Measurements from ENCODE around the gene UVSSA. TPM values are rescaled to one million over a fixed set of nuclear protein-coding genes. Genes with fewer than 3 reads are reported as not detected.

The UVSSA gene, protein sequence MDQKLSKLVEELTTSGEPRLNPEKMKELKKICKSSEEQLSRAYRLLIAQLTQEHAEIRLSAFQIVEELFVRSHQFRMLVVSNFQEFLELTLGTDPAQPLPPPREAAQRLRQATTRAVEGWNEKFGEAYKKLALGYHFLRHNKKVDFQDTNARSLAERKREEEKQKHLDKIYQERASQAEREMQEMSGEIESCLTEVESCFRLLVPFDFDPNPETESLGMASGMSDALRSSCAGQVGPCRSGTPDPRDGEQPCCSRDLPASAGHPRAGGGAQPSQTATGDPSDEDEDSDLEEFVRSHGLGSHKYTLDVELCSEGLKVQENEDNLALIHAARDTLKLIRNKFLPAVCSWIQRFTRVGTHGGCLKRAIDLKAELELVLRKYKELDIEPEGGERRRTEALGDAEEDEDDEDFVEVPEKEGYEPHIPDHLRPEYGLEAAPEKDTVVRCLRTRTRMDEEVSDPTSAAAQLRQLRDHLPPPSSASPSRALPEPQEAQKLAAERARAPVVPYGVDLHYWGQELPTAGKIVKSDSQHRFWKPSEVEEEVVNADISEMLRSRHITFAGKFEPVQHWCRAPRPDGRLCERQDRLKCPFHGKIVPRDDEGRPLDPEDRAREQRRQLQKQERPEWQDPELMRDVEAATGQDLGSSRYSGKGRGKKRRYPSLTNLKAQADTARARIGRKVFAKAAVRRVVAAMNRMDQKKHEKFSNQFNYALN
- total RNA-seq (2014; rRNA removed; shearing (Covaris generic)) = 6.0 and 7.3 TPM in 2 replicates
- 9.8 and 10.1 TPM in 2 replicates for polyA plus RNA-seq (2015; cell fraction: cytosol; rRNA removed)
- 70.6 and 75.2 TPM in 2 replicates for polyA plus RNA-seq (2015; cell fraction: nucleus; rRNA removed)

DNA sequence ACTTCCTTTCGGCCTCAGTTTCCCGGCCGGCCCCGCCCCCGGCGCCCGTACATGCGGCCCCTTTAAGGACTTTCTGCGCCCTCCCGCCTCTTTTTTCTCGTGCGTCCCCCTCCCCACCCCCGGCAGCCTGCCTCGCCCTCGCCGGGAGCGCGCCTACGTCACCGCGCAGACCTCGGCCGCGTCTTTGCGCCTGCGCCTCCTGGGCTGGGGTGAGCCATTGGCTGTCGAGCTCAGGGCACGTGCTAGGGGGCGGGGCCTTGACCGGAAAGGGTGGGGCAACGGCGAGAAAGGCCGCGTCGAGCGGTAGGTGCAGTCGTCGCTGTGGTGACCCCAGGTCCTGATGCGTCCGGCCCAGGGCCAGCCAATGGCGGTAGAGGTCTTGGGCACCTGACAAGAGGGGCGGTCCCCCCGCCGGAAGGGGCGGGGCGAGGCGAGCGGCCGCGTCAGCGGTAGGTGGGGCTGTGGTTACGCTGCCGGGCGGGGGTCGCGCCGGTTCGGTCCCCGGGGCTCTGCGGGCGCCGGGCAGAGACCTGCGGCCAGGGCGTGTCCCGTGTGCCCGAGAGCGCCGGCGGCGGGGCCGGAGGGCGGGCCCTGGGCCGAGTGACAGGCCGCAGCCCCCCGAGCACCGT, at the start of gene UVSSA:
TSS of gene UVSSA (plus strand) at position 428 of the 629 bp plus-strand sequence. CDS start 884 bp downstream, outside the sequence.
- peak; percentile 99 for DNase-seq (ENCODE audit: low read depth, low spot score)
- in situ Hi-C loops (cut with HindIII; ENCODE audit: low pct_unique_long_range_greater_than_20kb, low sequenced_read_pairs) = no loop called here

DNA sequence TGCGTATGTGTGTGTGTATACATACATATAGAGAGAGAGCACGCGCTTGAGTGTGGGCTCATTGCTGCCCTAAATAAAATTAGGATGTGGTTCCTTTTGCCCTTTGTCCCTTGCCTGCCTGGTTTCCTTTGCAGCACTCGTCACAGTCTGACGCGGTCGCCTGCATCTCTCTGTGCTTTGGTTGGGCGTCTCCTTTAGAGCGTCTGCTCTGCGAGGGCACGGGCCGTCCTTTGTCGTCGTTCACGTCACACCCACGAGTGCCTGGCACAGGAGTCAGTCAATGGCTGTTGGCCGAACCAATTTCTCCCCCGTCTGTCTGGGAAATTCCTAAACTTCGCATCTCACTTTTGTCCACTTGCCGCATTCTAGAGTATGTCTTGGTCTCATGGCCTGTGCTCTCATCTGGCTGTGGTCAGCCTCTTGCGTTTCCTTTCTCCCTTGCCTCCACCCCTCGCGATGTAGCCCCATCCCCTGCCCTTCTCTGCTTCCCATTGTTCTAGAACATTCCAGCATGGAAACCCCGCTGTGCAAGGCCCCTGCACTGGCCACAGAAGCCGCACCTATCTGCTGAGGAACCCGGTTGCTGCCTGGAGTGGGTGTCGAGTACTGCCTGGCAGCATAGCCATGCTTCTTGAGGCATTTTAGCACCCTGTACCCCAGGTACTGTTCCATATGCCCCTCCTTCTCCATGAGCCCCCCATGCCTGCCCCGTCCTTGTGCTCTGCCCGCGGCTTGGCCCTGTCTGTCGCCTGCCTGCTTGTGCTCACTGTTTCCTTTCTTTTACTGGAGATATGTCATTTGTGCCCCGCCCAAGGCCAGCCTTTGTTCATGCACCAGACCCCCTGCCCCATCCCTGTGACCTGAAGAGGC, 49.3 kb upstream of the UVSSA start:
- no peak for DNase-seq (ENCODE audit: low read depth, low spot score)
- in situ Hi-C loops (cut with HindIII; ENCODE audit: low pct_unique_long_range_greater_than_20kb, low sequenced_read_pairs) = no loop called here

DNA sequence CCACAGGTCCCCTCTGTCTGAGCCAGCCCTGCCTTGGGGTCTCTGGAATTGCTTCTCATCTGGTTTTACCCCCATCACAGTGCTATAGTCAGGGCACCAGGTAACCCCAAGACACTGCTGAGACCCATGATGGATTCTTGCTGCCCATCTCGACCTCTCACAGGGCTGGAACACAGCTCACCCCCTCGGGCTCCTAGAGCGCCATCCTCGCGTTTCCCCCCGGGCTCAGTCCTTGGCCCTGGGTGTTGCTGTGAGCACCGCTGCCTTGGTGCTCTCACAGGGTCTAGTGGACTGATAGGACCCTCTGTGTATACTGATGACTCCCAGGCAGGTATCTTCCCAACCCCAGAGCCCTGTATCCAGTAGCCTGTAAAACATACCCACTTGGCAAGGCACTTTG, 48.5 kb upstream of the UVSSA start:
- in situ Hi-C loops (cut with HindIII; ENCODE audit: low pct_unique_long_range_greater_than_20kb, low sequenced_read_pairs) = no loop called here
- no peak for DNase-seq (ENCODE audit: low read depth, low spot score)

DNA sequence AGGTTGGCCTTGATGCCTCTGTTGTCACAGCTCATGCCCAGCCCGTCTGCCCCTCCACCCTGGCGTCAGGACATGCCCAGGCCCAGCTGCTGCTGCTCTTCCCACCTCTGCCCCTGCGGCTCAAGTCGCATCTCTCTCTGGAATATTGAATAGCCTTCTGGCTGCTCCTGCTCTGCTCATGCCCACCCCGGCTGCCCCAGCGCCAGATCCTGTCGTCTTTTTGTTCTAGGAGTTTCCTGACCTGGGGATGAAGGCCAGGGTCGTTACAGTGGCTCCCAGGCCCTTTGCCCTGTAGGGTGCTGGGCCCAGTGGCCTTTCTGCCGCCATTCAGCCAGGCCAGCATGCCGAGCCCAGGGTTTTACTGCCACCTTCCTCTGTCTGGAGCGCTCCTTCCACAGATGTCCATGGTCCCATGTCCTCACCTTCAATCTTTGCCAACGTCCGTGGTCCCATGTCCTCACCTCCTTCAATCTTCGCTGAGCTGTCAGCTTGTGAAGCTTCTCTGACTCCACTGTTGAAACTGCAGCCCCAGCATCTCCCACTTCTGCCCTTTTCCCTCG, 47.6 kb upstream of the UVSSA start:
- no peak for DNase-seq (ENCODE audit: low read depth, low spot score)
- in situ Hi-C loops (cut with HindIII; ENCODE audit: low pct_unique_long_range_greater_than_20kb, low sequenced_read_pairs) = no loop called here

DNA sequence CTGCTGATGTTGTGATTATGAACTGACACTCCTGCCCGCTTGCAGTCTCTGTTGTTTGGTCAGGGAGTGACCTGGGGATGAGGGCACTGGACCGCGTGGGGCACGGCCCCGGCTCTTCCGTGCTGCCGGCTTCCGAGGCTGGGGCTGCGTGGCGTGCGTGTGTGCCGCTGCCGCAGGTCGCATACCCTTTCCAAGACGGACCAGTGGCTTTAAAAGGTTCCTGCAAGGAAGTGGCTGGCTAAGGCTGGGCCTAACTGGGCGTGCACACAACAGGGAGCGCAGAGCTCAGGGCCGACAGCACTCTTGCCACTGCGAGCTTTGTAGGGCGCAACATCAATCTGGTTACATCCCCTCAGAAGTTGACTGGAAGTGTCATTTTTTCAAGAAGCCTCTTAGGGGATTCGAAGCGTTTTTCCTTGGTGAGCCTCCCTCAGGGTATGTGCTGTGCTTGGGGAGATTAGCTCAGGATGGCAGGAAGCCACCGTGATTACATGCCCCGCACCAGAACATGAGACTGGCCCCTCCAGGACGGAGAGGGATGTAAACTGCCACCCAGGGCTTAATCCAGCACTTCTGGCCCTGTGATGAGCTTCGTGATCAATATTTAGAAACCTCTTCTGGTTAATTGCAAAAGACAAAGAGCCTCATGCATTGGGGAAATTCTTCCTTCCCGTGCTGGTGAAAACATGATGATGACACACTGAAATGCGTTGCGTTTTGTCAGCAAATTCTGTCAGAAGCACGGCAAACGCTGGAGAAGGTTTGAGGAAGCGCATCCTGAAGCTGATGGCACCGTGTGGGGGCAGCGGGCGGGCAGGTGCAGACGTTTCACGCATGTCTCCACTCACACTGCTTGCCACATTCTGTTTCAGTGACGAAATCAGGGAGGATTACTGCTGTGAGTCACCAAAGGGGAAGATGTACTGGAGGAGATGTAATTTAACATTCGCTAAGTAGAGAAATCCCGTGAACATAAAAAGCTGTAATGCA, 46.2 kb upstream of the UVSSA start:
- no peak for DNase-seq (ENCODE audit: low read depth, low spot score)

DNA sequence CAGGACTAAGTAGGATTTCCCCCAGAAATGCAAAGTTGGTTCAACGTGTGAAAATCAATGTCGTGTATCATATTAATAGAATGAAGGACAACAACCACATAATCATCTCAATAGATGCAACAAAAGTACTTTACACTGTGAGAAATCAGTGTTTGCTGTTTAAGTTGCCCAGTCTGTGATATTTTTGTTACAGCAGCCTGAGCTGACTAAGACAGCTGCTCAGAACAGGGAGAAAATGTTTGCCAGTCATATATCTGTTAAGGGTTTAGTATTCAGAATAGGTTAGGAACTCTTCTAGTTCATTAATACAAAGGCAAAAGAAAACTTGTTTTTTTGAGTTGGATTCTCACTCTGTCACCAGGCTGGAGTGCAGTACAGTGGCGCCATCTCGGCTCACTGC, 44.8 kb upstream of the UVSSA start:
- DNase-seq (ENCODE audit: low read depth, low spot score) = no peak
- in situ Hi-C loops (cut with HindIII; ENCODE audit: low pct_unique_long_range_greater_than_20kb, low sequenced_read_pairs) = no loop called here

More for the DNA sequence above, 46.2 kb upstream of the UVSSA start:
- in situ Hi-C loops (cut with HindIII; ENCODE audit: low pct_unique_long_range_greater_than_20kb, low sequenced_read_pairs) = no loop called here

DNA sequence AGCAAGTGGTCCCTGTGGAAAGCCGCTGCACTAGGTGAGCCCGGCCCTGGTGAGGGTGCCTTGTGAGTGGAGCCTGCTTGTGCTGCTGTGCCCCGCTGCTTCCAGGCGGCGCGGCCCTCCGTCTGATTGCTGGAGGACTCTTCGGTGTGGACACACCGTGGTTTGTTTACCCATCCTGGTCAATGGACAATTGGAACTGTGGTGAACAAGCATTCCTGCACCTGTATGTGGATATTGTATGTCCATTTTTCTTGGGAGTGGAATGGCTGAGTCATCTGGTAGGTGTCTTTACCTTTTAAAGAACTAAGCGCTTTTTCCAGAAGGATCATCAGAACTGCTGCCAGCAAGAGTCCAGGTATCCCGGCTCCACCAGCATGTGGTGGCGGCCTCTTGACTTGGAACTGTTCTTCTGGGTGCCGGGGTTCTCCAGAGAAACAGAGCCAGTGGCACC, 41.7 kb upstream of the UVSSA start:
- in situ Hi-C loops (cut with HindIII; ENCODE audit: low pct_unique_long_range_greater_than_20kb, low sequenced_read_pairs) = no loop called here

DNA sequence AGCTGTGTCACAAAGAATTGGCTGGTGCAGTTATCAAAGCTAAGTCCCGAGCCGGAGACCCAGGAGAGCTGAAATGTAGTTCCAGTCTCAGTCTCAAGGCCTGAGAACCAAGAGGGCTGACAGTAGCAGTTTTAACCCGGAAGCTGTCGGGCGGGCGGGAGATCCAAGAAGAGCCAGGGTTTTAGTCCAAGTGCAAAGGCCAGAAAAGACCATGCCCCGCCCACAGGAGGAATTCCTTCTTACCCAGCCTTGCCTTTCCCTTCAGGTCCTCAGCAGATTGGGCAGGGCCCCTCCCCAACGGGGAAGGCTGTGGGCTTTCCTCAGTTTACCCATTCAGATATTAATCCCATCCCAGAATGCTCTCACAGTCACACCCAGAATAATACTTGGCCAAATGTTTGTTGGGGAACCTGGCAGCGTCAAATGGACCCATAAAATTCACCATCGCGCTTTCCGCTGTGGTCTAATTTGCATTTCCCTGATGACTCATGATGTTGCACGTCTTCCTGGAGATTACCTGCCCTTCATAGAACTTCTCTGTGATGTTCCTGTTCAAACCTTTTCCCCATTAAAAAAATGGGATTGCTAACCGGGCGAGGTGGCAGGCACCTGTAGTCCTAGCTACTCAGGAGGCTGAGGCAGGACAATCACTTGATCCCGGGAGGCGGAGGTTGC, 41.1 kb upstream of the UVSSA start:
- DNase-seq (ENCODE audit: low read depth, low spot score) = no peak
- in situ Hi-C loops (cut with HindIII; ENCODE audit: low pct_unique_long_range_greater_than_20kb, low sequenced_read_pairs) = no loop called here

More for the DNA sequence above, 41.7 kb upstream of the UVSSA start:
- DNase-seq (ENCODE audit: low read depth, low spot score) = no peak

DNA sequence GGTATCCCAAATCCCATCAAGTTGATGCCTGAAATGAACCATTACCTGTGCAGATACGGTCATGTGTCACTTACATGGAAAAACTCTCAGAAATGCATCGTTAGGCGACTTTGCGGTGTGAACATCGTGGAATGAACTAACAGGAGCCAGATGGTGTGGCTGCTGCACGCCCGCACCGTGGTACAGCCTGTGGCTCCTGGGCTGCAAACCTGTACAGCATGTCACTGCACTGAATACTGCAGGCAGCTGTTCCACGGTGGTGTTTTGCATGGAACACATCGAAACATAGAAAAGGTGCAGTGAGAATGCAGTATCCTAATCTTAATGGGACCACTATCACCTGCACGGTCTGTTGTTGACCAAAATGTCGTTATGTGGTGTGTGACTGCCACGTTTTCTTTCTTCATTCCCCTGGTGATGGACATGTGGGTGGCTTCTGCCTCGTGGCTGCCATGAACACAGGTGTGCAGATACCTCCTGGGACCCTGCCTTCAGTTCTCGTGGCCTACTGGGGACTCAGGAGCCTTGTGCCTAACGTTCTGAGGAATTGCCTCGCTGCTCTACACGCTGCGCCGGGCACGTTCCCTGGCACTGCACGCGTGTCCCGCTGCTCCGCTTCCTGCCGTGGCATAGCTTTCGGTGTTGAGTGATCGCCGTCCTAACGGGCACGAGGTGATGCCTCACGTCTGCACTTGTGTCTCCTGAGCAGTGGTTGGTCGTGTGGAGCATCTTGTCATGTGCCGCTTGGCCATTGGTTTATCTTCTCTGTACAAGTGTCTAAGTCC, 38.9 kb upstream of the UVSSA start:
- DNase-seq (ENCODE audit: low read depth, low spot score) = no peak
- in situ Hi-C loops (cut with HindIII; ENCODE audit: low pct_unique_long_range_greater_than_20kb, low sequenced_read_pairs) = no loop called here

DNA sequence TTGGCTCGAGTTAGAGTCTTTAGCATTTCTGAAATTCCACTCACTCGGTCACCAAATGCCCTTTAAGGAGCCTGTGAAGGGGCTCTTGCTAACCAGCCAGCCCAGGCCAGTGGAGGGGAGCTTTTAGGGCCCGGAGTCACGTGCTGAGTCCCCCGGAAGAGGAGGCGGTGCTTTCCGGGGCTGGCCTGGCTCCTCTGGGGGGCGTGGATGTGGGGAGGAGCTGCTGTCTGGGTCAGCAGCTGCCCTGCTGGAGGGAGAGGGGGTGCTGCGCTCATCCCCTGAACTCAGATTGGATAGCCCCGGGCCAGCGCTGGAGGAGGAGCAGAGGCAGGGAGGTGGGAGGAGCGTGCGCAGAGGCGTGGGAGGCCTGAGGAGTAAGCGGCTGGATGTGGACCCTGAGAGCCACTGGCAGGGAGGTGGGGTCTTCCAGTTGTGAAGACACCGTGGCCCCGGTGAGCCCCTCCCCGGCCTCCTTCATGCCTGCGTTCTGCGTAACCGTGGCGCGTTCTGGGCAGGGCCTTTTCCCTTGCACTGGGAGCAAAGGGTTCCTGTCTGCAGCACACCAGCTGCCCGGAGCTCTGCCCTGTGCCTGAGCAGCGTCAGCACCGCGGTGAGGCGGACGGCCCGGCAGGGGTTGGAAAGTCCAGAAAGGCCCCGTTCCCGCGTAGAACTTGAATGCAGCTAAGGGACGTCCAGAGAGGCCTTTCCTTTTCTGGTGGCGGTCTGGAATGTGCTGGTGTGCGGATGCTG, 37.6 kb upstream of the UVSSA start:
- in situ Hi-C loops (cut with HindIII; ENCODE audit: low pct_unique_long_range_greater_than_20kb, low sequenced_read_pairs) = no loop called here
- DNase-seq (ENCODE audit: low read depth, low spot score) = no peak

DNA sequence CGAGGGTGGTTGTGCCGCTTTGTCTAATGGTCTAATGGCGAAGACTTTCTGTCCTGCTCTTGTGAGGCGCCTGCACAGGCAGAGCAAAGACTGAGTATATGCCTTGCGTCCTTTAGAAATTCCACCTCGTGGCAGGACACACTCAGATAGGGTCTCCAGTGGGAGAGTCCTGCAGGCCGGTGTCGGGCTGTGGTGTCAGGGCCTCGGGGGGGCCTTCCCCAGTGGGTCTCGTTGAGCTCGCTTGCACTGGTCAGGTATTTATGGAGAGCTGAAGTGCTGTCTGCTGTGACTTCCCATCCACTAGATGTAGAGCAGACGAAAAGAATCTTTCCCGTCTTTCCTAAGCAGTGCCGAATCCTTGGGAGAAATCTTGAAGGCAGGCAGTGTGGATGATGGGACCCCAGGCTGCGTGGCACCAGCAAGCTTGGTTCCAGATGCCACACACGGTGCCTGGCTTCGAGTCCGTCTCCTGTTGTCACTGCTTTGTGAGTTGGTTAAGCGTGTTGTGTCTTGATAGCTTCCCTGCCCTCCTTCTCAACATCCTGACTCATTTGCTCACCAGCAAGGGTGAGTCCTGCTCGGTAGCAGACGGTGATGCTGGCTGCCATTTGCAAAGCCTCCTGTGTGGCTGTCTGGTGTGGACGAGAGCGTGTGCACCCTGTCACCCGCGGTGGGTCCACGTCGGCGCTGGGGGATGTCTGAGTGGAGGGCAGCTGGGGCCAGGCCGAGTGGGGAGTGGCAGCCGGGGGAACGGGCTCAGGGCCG, 36.8 kb upstream of the UVSSA start:
- no peak for DNase-seq (ENCODE audit: low read depth, low spot score)
- in situ Hi-C loops (cut with HindIII; ENCODE audit: low pct_unique_long_range_greater_than_20kb, low sequenced_read_pairs) = no loop called here

DNA sequence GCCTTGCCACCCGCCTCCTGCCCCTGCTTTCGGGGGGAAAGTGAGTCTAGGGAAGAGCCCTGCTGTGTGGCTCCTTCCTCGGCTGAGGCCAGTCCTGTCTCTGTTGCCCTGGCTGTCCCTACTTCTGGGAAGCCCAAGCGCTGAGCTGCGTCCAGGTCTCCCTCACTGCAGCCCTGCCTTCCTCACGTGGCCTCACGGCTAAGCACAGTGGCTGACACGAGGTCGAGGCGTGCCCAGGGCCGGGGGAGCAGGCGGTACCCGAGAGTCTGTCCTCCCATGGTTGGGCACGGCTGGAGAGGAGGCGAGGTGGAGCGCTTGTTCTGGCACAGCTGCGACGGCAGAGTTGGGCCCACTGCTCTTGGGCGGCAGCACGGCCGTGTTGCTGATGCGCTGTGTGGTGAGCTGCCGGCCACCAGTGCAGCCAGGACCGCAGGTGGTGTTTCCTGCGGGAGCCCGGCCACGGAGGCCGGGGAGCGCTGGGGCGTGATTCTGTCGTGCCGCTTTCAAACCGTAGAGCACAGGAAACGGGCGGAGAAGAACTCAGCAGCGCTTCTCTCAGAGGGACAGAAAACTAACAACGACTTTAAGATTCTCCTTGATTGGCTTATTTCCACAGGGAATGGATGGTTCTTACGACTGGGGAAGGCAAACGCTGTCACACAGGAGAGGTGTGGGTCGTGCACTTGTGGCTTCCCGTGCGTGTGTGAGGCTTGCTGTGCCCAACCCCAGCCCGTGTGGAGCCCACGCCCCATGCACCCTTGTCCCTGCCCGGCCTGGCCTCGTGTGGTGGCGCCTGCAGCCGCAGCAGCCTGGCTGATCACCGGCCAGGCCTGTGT, 36.0 kb upstream of the UVSSA start:
- in situ Hi-C loops (cut with HindIII; ENCODE audit: low pct_unique_long_range_greater_than_20kb, low sequenced_read_pairs) = no loop called here

More for the DNA sequence above, 36.0 kb upstream of the UVSSA start:
- no peak for DNase-seq (ENCODE audit: low read depth, low spot score)
